Astrocyte of the cerebellum (primary cell): ENCODE data around the gene TRAF3.

Experiments used
- DNase-seq: peaks from one replicate; pipeline ENCODE4 v3.0.0-alpha.2; 2011; ENCODE audit warnings: low read depth
- H3K4me3 ChIP-seq: 2 replicates; pipeline ENCODE4 v1.5.1; 2011; ENCODE audit warnings: mild to moderate bottlenecking, low read depth, low read length, moderate library complexity
- in situ Hi-C: cut with HindIII; loops from 2 replicates; pipeline ENCODE4 v1.10.0; 2017; ENCODE audit warnings: low sequenced_read_pairs
- TF ChIP-seq, protein P1 (sequence below): IDR thresholded peaks from 2 replicates; pipeline ENCODE4 v1.5.1; 2012; ENCODE audit warnings: low read length, low read depth, moderate library complexity, mild to moderate bottlenecking; ENCODE audit errors: missing control alignments

TRAF3 gene

DNA sequence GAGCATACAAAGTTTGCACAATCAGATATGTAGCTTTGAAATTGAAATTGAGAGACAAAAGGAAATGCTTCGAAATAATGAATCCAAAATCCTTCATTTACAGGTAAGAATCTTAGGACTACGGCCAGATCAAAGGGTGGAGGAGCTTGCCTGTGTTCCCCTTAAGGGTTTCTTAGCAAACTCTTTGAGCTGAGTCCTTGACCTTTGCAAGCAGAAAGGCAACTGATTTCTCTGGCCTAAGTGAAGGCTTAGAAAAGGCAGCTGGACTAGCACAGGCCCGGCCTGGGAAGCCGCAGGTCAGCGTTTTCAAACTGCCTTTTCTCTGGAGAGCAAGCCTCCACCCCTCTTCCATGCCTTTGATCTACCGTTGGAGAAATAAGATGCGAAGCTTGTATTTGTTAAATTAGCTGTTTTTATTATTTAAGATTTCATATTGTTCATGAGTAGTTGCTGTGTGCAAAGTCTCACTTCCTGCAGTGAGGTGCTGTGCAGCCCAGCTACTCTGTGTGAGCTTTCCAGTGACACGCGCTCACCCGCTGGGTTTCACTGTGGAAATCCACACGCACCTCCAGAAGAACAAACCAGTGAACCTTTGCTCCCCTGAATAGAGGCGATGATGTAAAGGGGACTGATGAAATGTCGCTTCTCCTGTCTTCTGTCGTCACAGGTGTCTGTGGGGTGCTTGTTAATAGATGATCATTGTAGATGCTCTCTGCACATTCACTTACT is 120.2 kb downstream of the TRAF3 start:
- TF ChIP-seq, protein P1, sequence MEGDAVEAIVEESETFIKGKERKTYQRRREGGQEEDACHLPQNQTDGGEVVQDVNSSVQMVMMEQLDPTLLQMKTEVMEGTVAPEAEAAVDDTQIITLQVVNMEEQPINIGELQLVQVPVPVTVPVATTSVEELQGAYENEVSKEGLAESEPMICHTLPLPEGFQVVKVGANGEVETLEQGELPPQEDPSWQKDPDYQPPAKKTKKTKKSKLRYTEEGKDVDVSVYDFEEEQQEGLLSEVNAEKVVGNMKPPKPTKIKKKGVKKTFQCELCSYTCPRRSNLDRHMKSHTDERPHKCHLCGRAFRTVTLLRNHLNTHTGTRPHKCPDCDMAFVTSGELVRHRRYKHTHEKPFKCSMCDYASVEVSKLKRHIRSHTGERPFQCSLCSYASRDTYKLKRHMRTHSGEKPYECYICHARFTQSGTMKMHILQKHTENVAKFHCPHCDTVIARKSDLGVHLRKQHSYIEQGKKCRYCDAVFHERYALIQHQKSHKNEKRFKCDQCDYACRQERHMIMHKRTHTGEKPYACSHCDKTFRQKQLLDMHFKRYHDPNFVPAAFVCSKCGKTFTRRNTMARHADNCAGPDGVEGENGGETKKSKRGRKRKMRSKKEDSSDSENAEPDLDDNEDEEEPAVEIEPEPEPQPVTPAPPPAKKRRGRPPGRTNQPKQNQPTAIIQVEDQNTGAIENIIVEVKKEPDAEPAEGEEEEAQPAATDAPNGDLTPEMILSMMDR, result no peak
- DNase-seq, result no peak
- no peak overlapping the region for H3K4me3 ChIP-seq
- in situ Hi-C loops, result no loop called here

DNA sequence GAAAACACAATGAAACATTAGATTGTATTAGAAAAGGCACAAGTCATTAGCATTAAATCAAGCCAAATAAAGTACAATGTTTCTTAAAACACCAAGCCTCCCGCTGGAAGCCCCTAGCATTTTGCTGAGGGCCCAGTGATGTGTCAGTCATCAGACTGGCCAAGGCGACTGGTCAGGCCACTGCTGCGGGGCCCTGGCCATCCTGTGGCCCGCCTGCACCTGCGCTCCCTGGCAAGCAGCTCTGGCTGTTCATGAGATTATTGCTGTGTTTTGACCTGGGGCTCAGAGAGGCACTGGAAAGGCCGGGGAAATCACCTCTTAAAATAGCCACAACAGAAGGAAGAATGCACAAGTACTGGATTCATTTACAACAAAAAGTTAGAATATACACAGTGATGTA is 121.0 kb downstream of the TRAF3 start:
- no peak overlapping the region for H3K4me3 ChIP-seq
- in situ Hi-C loops, result no loop called here

DNA sequence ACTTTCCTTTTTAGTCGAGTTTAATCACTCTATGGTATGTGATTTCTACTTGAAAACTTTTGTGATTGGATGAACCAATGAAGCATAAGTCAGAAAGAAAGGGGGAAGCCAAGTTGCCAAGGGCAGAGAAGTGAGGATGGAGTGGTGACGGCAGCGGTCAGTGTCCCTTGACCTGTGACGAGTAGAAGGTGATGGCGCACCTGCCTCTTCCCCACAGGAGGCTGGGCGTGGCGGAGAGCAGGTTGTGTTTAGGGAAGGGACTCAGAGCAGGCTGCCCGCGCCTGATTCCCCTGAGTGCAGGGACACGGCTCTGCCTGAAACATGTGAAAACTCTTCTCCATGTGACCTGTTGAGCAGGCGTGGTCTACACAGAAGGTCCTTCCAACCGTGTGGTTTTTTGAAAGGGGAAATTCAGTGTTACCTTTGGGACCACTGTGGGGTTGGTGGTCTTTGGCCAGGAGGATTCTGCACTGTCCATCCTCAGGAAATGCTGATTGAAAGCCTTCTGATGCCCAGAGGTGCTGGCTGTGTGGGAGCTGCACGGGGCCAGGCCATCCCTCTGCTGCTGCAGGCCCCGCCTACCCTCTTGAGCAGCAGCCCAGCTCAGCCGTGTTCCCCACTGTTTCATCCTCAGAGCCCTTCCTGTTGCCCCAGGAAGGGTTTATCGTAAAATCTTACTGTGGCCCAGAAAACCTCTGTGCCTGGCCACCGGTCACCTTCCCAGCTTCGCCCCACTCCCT is 121.7 kb downstream of the TRAF3 start:
- DNase-seq, result no peak
- in situ Hi-C loops, result no loop called here
- TF ChIP-seq, protein P1, result no peak
- H3K4me3 ChIP-seq, result no peak overlapping the region

More for the DNA sequence above, 121.0 kb downstream of the TRAF3 start:
- TF ChIP-seq, protein P1, result no peak
- DNase-seq, result no peak

DNA sequence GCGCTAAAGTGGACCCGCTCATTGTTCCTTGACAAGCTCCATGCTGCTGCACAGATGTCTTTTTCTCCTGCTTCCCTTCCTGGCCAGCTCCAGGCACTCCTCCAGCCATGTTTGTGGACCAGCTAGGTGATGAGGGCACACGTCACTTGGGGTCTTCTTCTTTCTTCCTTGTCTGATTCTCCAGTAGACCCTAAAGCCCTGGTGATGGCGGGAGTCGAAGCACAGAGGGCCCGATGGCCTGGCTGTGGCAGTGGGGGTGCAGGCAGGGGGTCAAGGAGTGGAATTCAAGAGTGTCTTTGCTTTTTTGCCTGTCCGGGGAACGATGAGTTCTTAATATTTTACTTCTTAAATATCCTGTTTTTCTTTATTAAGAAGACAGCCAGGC is 122.3 kb downstream of the TRAF3 start:
- in situ Hi-C loops, result no loop called here
- TF ChIP-seq, protein P1, result no peak
- no peak for DNase-seq
- H3K4me3 ChIP-seq, result no peak overlapping the region

DNA sequence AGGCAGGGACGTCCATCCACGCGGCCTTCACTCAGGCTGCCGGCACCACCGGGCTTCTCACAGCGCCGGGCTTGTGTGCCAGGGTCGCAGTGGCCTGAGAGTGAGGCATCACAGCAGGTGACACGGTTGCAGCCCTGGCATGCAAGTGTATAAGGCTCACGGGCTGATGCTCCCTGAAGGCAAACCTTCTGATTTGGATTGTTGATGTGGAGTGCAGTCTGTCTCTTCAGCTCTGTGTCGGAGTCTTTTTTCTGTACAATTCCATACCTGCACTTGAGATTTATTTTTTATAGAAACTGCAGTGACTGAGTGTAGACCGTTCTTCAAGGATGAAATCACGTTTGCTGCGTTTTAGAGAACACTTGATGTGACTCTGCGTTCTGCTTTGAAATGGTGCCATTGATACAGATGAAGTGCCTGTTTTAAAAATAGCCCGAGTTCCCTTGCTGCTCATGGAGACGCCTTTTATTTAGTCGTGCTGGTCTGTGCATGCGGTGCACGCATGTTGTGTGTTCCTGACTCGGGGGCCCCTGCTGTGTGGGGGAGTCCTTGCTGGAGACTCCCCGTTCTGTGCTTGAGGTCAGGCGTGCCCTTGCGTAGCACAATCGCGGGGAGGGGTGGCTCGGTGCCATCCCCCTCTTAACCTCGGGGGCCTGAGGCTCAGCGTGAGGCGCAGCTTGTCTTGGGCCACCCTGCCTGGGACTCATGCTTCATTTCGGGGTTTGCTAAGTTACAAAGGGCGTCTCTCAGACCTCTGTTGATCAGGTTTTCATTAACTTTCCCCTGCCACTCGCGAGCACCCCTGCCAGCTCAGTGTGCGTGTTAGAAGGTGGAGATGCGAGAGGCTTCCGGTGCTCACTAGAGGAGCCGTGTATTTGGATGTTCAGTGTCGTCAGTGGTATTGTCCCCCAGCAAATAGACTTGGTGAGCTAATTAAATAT is 123.7 kb downstream of the TRAF3 start:
- H3K4me3 ChIP-seq, result no peak overlapping the region
- DNase-seq, result no peak
- TF ChIP-seq, protein P1, result no peak
- in situ Hi-C loops, result no loop called here

DNA sequence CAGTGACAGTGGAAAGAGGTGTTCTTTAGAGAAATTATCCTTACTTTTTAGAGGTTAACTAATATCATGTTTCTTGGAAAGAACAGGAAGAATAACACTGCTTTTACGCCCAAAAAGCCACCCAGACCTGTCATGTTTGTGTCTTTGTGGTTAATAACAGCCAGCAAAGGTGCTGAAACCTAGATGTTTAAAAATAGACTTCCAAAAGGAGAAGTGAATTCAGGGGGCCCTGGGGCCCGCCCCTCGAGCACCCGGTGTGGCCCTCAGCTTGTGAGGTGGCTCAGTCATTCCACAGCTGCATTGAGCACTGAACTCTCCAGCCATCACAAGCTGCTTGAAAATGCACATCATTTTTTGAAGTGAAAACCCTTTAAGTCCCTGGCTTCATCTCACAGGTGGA is 124.4 kb downstream of the TRAF3 start:
- TF ChIP-seq, protein P1, result no peak
- H3K4me3 ChIP-seq, result no peak overlapping the region
- in situ Hi-C loops, result no loop called here
- DNase-seq, result no peak
